ENCODE data around the gene C3orf20. TPM values are rescaled to one million over a fixed set of nuclear protein-coding genes. Genes with fewer than 3 reads are reported as not detected.

Gene C3orf20
- total RNA-seq, 1 donor from 2014 or later: 0.52 TPM

- Histone ChIP-seq H3K27ac (ENCODE audit: low read depth, low read length) (no peak overlapping the region), H3K9me3 (ENCODE audit: control insufficient read depth in 3 of 3, low read length in 3 of 3) (no peaks in the 10 kb centered on the region), H3K36me3 (ENCODE audit: control insufficient read depth in 3 of 3, insufficient read depth in 3 of 3, low read length in 3 of 3) (peaks cover 84 to 96% (median 87%) of the 10 kb centered on the region in 3 donors), H3K9ac (ENCODE audit: low read depth in 1 of 3, low read length in 3 of 3) (no peak overlapping the region), H3K4me1 (ENCODE audit: control insufficient read depth in 3 of 3, insufficient read depth in 3 of 3, low read length in 3 of 3) (no peaks in the 10 kb centered on the region), H3K27me3 (ENCODE audit: control insufficient read depth in 3 of 3, insufficient read depth in 3 of 3, low read length in 3 of 3) (no peaks in the 10 kb centered on the region), H3K4me3 (ENCODE audit: low read length in 3 of 3) (no peak overlapping the region)
Observed at GRCh38 chr3:14664170-14664569, 10.8 kb upstream of the C3orf20 start.

- H3K4me3 ChIP-seq (ENCODE audit: low read length in 3 of 3): no peak overlapping the region
- no peak overlapping the region for H3K9ac ChIP-seq (ENCODE audit: low read depth in 1 of 3, low read length in 3 of 3)
- H3K4me1 ChIP-seq (ENCODE audit: control insufficient read depth in 3 of 3, insufficient read depth in 3 of 3, low read length in 3 of 3): no peaks in the 10 kb centered on the region
- no peaks in the 10 kb centered on the region for H3K27me3 ChIP-seq (ENCODE audit: control insufficient read depth in 3 of 3, insufficient read depth in 3 of 3, low read length in 3 of 3)
- H3K9me3 ChIP-seq (ENCODE audit: control insufficient read depth in 3 of 3, low read length in 3 of 3): no peaks in the 10 kb centered on the region
- no peak overlapping the region for H3K27ac ChIP-seq (ENCODE audit: low read depth, low read length)
- H3K36me3 ChIP-seq (ENCODE audit: control insufficient read depth in 3 of 3, insufficient read depth in 3 of 3, low read length in 3 of 3): peaks cover 43 to 53% (median 51%) of the 10 kb centered on the region in 3 donors
Observed at GRCh38 chr3:14672588-14672987, 2.4 kb upstream of the C3orf20 start.

GRCh38 chr3:14676881-14677280 lies 1.9 kb downstream of the C3orf20 start:
- no peak overlapping the region for H3K4me3 ChIP-seq (ENCODE audit: low read length in 3 of 3)
- no peak overlapping the region for H3K9ac ChIP-seq (ENCODE audit: low read depth in 1 of 3, low read length in 3 of 3)
- peaks cover 10 to 15% (median 13%) of the 10 kb centered on the region in 3 donors for H3K36me3 ChIP-seq (ENCODE audit: control insufficient read depth in 3 of 3, insufficient read depth in 3 of 3, low read length in 3 of 3)
- H3K27me3 ChIP-seq (ENCODE audit: control insufficient read depth in 3 of 3, insufficient read depth in 3 of 3, low read length in 3 of 3): no peaks in the 10 kb centered on the region
- no peaks in the 10 kb centered on the region for H3K4me1 ChIP-seq (ENCODE audit: control insufficient read depth in 3 of 3, insufficient read depth in 3 of 3, low read length in 3 of 3)
- H3K27ac ChIP-seq (ENCODE audit: low read depth, low read length): no peak overlapping the region
- peaks cover 0 to 2% (median 0%) of the 10 kb centered on the region in 3 donors for H3K9me3 ChIP-seq (ENCODE audit: control insufficient read depth in 3 of 3, low read length in 3 of 3)

GRCh38 chr3:14678015-14678503 lies 3.1 kb downstream of the C3orf20 start:
- Histone ChIP-seq H3K36me3 (ENCODE audit: control insufficient read depth in 3 of 3, insufficient read depth in 3 of 3, low read length in 3 of 3) (peaks cover 0 to 10% (median 2%) of the 10 kb centered on the region in 3 donors), H3K27me3 (ENCODE audit: control insufficient read depth in 3 of 3, insufficient read depth in 3 of 3, low read length in 3 of 3) (no peaks in the 10 kb centered on the region), H3K9ac (ENCODE audit: low read depth in 1 of 3, low read length in 3 of 3) (no peak overlapping the region), H3K9me3 (ENCODE audit: control insufficient read depth in 3 of 3, low read length in 3 of 3) (peaks cover 0 to 2% (median 0%) of the 10 kb centered on the region in 3 donors), H3K4me1 (ENCODE audit: control insufficient read depth in 3 of 3, insufficient read depth in 3 of 3, low read length in 3 of 3) (no peaks in the 10 kb centered on the region), H3K4me3 (ENCODE audit: low read length in 3 of 3) (no peak overlapping the region), H3K27ac (ENCODE audit: low read depth, low read length) (no peak overlapping the region)

- Histone ChIP-seq H3K9me3 (ENCODE audit: control insufficient read depth in 3 of 3, low read length in 3 of 3) (peaks cover 0 to 2% (median 0%) of the 10 kb centered on the region in 3 donors), H3K27ac (ENCODE audit: low read depth, low read length) (no peak overlapping the region), H3K36me3 (ENCODE audit: control insufficient read depth in 3 of 3, insufficient read depth in 3 of 3, low read length in 3 of 3) (peaks cover 0 to 13% (median 2%) of the 10 kb centered on the region in 3 donors), H3K27me3 (ENCODE audit: control insufficient read depth in 3 of 3, insufficient read depth in 3 of 3, low read length in 3 of 3) (no peaks in the 10 kb centered on the region), H3K9ac (ENCODE audit: low read depth in 1 of 3, low read length in 3 of 3) (no peak overlapping the region), H3K4me3 (ENCODE audit: low read length in 3 of 3) (no peak overlapping the region), H3K4me1 (ENCODE audit: control insufficient read depth in 3 of 3, insufficient read depth in 3 of 3, low read length in 3 of 3) (no peaks in the 10 kb centered on the region)
Observed at GRCh38 chr3:14680115-14680514, 5.2 kb downstream of the C3orf20 start.

GRCh38 chr3:14680716-14681115 lies 5.8 kb downstream of the C3orf20 start:
- no peak overlapping the region for H3K4me3 ChIP-seq (ENCODE audit: low read length in 3 of 3)
- peaks cover 0 to 13% (median 2%) of the 10 kb centered on the region in 3 donors for H3K36me3 ChIP-seq (ENCODE audit: control insufficient read depth in 3 of 3, insufficient read depth in 3 of 3, low read length in 3 of 3)
- H3K9ac ChIP-seq (ENCODE audit: low read depth in 1 of 3, low read length in 3 of 3): no peak overlapping the region
- H3K9me3 ChIP-seq (ENCODE audit: control insufficient read depth in 3 of 3, low read length in 3 of 3): peaks cover 0 to 2% (median 0%) of the 10 kb centered on the region in 3 donors
- no peaks in the 10 kb centered on the region for H3K4me1 ChIP-seq (ENCODE audit: control insufficient read depth in 3 of 3, insufficient read depth in 3 of 3, low read length in 3 of 3)
- H3K27ac ChIP-seq (ENCODE audit: low read depth, low read length): no peak overlapping the region
- H3K27me3 ChIP-seq (ENCODE audit: control insufficient read depth in 3 of 3, insufficient read depth in 3 of 3, low read length in 3 of 3): no peaks in the 10 kb centered on the region

- peaks cover 0 to 6% (median 0%) of the 10 kb centered on the region in 3 donors for H3K36me3 ChIP-seq (ENCODE audit: control insufficient read depth in 3 of 3, insufficient read depth in 3 of 3, low read length in 3 of 3)
- H3K4me3 ChIP-seq (ENCODE audit: low read length in 3 of 3): no peak overlapping the region
- H3K27me3 ChIP-seq (ENCODE audit: control insufficient read depth in 3 of 3, insufficient read depth in 3 of 3, low read length in 3 of 3): no peaks in the 10 kb centered on the region
- H3K27ac ChIP-seq (ENCODE audit: low read depth, low read length): no peak overlapping the region
- H3K9ac ChIP-seq (ENCODE audit: low read depth in 1 of 3, low read length in 3 of 3): no peak overlapping the region
- peaks cover 0 to 2% (median 0%) of the 10 kb centered on the region in 3 donors for H3K9me3 ChIP-seq (ENCODE audit: control insufficient read depth in 3 of 3, low read length in 3 of 3)
- H3K4me1 ChIP-seq (ENCODE audit: control insufficient read depth in 3 of 3, insufficient read depth in 3 of 3, low read length in 3 of 3): no peaks in the 10 kb centered on the region
Observed at GRCh38 chr3:14684447-14684846, 9.5 kb downstream of the C3orf20 start.

- H3K4me1 ChIP-seq (ENCODE audit: control insufficient read depth in 3 of 3, insufficient read depth in 3 of 3, low read length in 3 of 3): no peaks in the 10 kb centered on the region
- peaks cover 0 to 6% (median 0%) of the 10 kb centered on the region in 3 donors for H3K36me3 ChIP-seq (ENCODE audit: control insufficient read depth in 3 of 3, insufficient read depth in 3 of 3, low read length in 3 of 3)
- no peak overlapping the region for H3K4me3 ChIP-seq (ENCODE audit: low read length in 3 of 3)
- H3K27me3 ChIP-seq (ENCODE audit: control insufficient read depth in 3 of 3, insufficient read depth in 3 of 3, low read length in 3 of 3): peaks cover 0 to 2% (median 0%) of the 10 kb centered on the region in 3 donors
- H3K9ac ChIP-seq (ENCODE audit: low read depth in 1 of 3, low read length in 3 of 3): no peak overlapping the region
- no peaks in the 10 kb centered on the region for H3K9me3 ChIP-seq (ENCODE audit: control insufficient read depth in 3 of 3, low read length in 3 of 3)
- H3K27ac ChIP-seq (ENCODE audit: low read depth, low read length): no peak overlapping the region
Observed at GRCh38 chr3:14685179-14685578, 10.2 kb downstream of the C3orf20 start.

GRCh38 chr3:14687360-14687759 lies 12.4 kb downstream of the C3orf20 start:
- Histone ChIP-seq H3K9me3 (ENCODE audit: control insufficient read depth in 3 of 3, low read length in 3 of 3) (no peaks in the 10 kb centered on the region), H3K27ac (ENCODE audit: low read depth, low read length) (no peak overlapping the region), H3K27me3 (ENCODE audit: control insufficient read depth in 3 of 3, insufficient read depth in 3 of 3, low read length in 3 of 3) (peaks cover 0 to 3% (median 0%) of the 10 kb centered on the region in 3 donors), H3K4me1 (ENCODE audit: control insufficient read depth in 3 of 3, insufficient read depth in 3 of 3, low read length in 3 of 3) (no peaks in the 10 kb centered on the region), H3K36me3 (ENCODE audit: control insufficient read depth in 3 of 3, insufficient read depth in 3 of 3, low read length in 3 of 3) (peaks cover 0 to 11% (median 0%) of the 10 kb centered on the region in 3 donors), H3K9ac (ENCODE audit: low read depth in 1 of 3, low read length in 3 of 3) (no peak overlapping the region), H3K4me3 (ENCODE audit: low read length in 3 of 3) (no peak overlapping the region)

GRCh38 chr3:14688525-14688924 lies 13.6 kb downstream of the C3orf20 start:
- peaks cover 0 to 5% (median 0%) of the 10 kb centered on the region in 3 donors for H3K36me3 ChIP-seq (ENCODE audit: control insufficient read depth in 3 of 3, insufficient read depth in 3 of 3, low read length in 3 of 3)
- H3K9me3 ChIP-seq (ENCODE audit: control insufficient read depth in 3 of 3, low read length in 3 of 3): peaks cover 0 to 3% (median 0%) of the 10 kb centered on the region in 3 donors
- H3K4me1 ChIP-seq (ENCODE audit: control insufficient read depth in 3 of 3, insufficient read depth in 3 of 3, low read length in 3 of 3): no peaks in the 10 kb centered on the region
- H3K9ac ChIP-seq (ENCODE audit: low read depth in 1 of 3, low read length in 3 of 3): no peak overlapping the region
- peaks cover 0 to 3% (median 0%) of the 10 kb centered on the region in 3 donors for H3K27me3 ChIP-seq (ENCODE audit: control insufficient read depth in 3 of 3, insufficient read depth in 3 of 3, low read length in 3 of 3)
- no peak overlapping the region for H3K4me3 ChIP-seq (ENCODE audit: low read length in 3 of 3)
- H3K27ac ChIP-seq (ENCODE audit: low read depth, low read length): no peak overlapping the region

Data from skeletal muscle tissue (tissue), 4 donors.